ENCODE data around the gene OCSTAMP. TPM values are rescaled to one million over a fixed set of nuclear protein-coding genes. Genes with fewer than 3 reads are reported as not detected.

The OCSTAMP gene
- total and polyA plus RNA-seq, 10 donors = not detected

DNA sequence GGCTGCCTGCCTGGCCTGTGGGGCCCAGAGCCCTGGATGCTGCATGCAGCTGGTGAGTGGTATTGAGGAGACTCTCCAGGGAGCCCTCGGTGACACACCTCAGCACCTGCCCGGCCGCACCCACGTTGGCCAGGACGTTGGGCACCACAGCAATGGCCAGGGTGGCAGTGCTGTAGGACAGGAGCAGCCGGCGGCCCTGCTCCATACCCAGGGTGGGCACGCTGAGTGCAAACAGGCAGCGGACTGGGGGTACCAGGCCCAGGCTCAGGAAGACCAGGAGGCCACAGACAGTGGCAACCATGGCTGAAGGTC, 4.7 kb downstream of the OCSTAMP start:
- peaks cover 0 to 41% (median 5%) of the 10 kb centered on the region in 7 donors for H3K27me3 ChIP-seq (replicated peaks in 1 of 7)
- no peak for DNase-seq

DNA sequence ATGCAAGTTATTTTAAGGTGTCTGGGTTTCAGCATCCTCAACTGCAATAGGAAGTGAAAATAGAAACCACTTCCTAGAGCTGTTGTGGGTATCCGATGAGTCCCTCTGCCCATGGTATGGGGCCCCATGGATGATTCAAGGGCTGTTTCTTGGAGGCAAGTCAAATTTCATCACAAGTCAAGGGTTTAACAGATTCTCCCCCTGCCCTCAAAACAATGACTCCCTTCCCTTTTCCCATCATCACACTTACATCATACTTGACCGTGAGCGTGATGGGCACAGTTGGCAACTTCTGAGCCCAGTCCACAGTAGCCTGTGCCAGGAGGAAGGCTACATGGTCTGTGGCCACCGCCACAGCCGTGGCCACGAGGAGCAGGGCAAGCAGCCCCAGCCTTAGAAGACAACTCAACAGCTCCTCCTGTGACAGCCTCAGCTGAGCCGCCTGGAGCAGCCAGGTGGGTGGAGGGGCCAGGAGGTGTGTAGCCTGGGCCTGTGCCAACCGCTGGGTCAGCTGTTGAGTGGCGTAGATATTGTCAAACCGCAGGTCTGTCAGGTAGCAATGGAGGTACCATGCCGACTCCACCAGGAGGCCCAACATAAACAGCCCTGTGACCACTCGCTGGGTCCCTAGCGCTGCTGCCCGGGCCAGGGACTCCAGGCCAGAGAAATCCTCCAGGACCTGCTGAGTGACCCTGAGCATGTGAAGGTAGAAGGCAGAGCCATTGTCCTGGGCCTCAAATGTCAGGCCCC, 5.2 kb downstream of the OCSTAMP start:
- H3K27ac ChIP-seq = no peak overlapping the region
- 29 to 63% (median 52%) methylated on average over 4 to 14 of the region's 14 CpGs for WGBS, 5 donors
- TF ChIP-seq POLR2AphosphoS5 (IDR thresholded peaks at IDR 0.05) (no peak), POLR2A (IDR thresholded peaks at IDR 0.05) (no peak)
- TF ChIP-seq, protein P1, sequence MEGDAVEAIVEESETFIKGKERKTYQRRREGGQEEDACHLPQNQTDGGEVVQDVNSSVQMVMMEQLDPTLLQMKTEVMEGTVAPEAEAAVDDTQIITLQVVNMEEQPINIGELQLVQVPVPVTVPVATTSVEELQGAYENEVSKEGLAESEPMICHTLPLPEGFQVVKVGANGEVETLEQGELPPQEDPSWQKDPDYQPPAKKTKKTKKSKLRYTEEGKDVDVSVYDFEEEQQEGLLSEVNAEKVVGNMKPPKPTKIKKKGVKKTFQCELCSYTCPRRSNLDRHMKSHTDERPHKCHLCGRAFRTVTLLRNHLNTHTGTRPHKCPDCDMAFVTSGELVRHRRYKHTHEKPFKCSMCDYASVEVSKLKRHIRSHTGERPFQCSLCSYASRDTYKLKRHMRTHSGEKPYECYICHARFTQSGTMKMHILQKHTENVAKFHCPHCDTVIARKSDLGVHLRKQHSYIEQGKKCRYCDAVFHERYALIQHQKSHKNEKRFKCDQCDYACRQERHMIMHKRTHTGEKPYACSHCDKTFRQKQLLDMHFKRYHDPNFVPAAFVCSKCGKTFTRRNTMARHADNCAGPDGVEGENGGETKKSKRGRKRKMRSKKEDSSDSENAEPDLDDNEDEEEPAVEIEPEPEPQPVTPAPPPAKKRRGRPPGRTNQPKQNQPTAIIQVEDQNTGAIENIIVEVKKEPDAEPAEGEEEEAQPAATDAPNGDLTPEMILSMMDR (IDR thresholded peaks at IDR 0.05 in 8 of 11, conservative IDR thresholded peaks at IDR 0.05 in 3 of 11) = no peak
- H3K27me3 ChIP-seq (replicated peaks in 1 of 7) = peaks cover 0 to 41% (median 5%) of the 10 kb centered on the region in 7 donors
- intact Hi-C loops (cut with DNase I; ENCODE audit: low total_unique reads) = no loop called here
- no peaks in the 10 kb centered on the region for H3K36me3 ChIP-seq
- H3K4me1 ChIP-seq = peaks cover 0 to 32% (median 14%) of the 10 kb centered on the region in 6 donors
- no peaks in the 10 kb centered on the region for H3K9me3 ChIP-seq
- H3K4me3 ChIP-seq = no peak overlapping the region
- DNase-seq = no peak

More for the DNA sequence above, 4.7 kb downstream of the OCSTAMP start:
- no peaks in the 10 kb centered on the region for H3K9me3 ChIP-seq
- H3K36me3 ChIP-seq = no peaks in the 10 kb centered on the region
- intact Hi-C loops (cut with DNase I; ENCODE audit: low total_unique reads) = no loop called here
- no peak overlapping the region for H3K27ac ChIP-seq
- TF ChIP-seq, protein P1 (IDR thresholded peaks at IDR 0.05 in 8 of 11, conservative IDR thresholded peaks at IDR 0.05 in 3 of 11) = no peak
- TF ChIP-seq POLR2AphosphoS5 (IDR thresholded peaks at IDR 0.05) (no peak), POLR2A (IDR thresholded peaks at IDR 0.05) (no peak)
- no peak overlapping the region for H3K4me3 ChIP-seq
- peaks cover 0 to 38% (median 14%) of the 10 kb centered on the region in 6 donors for H3K4me1 ChIP-seq
- 80 to 95% (median 91%) methylated on average over 4 to 9 of the region's 9 CpGs for whole genome bisulfite sequencing, 5 donors

DNA sequence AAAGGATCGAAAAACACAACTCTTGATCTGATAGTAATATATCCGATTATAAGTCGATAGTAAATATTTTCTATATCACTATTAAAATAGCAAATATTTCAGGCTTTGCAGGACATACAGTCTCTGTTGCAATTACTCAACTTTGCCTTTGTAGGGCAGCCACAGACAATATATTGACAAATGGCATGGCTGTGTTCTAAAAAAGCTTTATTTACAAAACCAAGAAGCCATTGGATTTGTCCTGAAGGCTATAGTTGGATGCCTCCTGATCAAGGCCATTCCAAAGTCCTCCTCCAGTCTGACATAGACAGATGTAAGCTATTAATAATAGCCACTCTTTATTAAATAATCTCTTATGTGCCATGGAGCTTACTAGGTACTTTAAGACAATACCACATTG, 5.9 kb downstream of the OCSTAMP start:
- WGBS, 5 donors = 83 to 94% (median 89%) methylated on average over 3 of the region's 3 CpGs
- intact Hi-C loops (cut with DNase I; ENCODE audit: low total_unique reads) = no loop called here
- Histone ChIP-seq H3K36me3 (no peaks in the 10 kb centered on the region), H3K9me3 (no peaks in the 10 kb centered on the region), H3K27me3 (replicated peaks in 1 of 7) (peaks cover 0 to 44% (median 5%) of the 10 kb centered on the region in 7 donors), H3K4me3 (no peak overlapping the region), H3K4me1 (peaks cover 0 to 26% (median 14%) of the 10 kb centered on the region in 6 donors), H3K27ac (no peak overlapping the region)
- no peak for DNase-seq
- TF ChIP-seq, protein P1 (IDR thresholded peaks at IDR 0.05 in 8 of 11, conservative IDR thresholded peaks at IDR 0.05 in 3 of 11) = no peak
- TF ChIP-seq POLR2A (IDR thresholded peaks at IDR 0.05) = no peak
- no peak for TF ChIP-seq POLR2AphosphoS5 (IDR thresholded peaks at IDR 0.05)

DNA sequence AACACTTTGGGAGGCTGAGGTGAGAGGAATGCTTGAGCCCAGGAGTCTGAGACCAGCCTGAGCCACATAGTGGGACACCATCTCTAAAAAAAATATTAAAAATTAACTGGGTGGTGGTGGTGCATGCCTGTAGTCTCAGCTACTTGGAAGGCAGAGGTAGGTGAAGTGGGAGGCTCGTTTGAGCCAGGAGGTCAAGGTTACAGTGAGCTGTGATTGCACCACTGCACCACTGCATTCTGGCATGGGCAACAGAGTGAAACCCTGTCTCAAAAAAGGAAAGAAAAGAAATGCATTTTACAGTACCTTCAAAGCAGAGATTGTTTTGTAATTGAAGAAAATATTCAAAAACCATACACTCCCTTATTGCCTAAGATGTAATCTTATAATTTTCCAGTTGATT, 6.5 kb downstream of the OCSTAMP start:
- Histone ChIP-seq H3K27me3 (replicated peaks in 1 of 7) (peaks cover 0 to 50% (median 5%) of the 10 kb centered on the region in 7 donors), H3K27ac (no peak overlapping the region), H3K36me3 (no peaks in the 10 kb centered on the region), H3K4me1 (peaks cover 0 to 24% (median 14%) of the 10 kb centered on the region in 6 donors), H3K9me3 (no peaks in the 10 kb centered on the region), H3K4me3 (no peak overlapping the region)
- intact Hi-C loops (cut with DNase I; ENCODE audit: low total_unique reads) = no loop called here
- 13 to 36% (median 20%) methylated on average over 1 of the region's 1 CpG for WGBS, 5 donors
- TF ChIP-seq POLR2AphosphoS5 (IDR thresholded peaks at IDR 0.05) (no peak), POLR2A (IDR thresholded peaks at IDR 0.05) (no peak)
- TF ChIP-seq, protein P1 (IDR thresholded peaks at IDR 0.05 in 8 of 11, conservative IDR thresholded peaks at IDR 0.05 in 3 of 11) = no peak
- no peak for DNase-seq
